ENCODE measurements around the gene UPF2.

GRCh38 chr10:11909618-11910017 is 133.0 kb downstream of the UPF2 start:
- TF ChIP-seq CTCF (IDR thresholded peaks at IDR 0.05): no peak
- TF ChIP-seq POLR2A (IDR thresholded peaks at IDR 0.05): no peak

Data from thyroid gland (tissue), 4 donors.